NCI-H82 (cell line): ENCODE results near the gene PDE9A.

Experiments
- DNase-seq: peaks from one replicate; lab custom pipeline; 2025; lab: John Stamatoyannopoulos, UW

PDE9A gene

GRCh38 chr21:42739061-42739931 is 85.9 kb downstream of the PDE9A start:
- DNase-seq = no peak

GRCh38 chr21:42740405-42740909 is 87.0 kb downstream of the PDE9A start:
- DNase-seq = no peak

GRCh38 chr21:42741066-42741465 is 87.6 kb downstream of the PDE9A start:
- no peak for DNase-seq

GRCh38 chr21:42744520-42745445 is 91.4 kb downstream of the PDE9A start:
- no peak for DNase-seq

DNA sequence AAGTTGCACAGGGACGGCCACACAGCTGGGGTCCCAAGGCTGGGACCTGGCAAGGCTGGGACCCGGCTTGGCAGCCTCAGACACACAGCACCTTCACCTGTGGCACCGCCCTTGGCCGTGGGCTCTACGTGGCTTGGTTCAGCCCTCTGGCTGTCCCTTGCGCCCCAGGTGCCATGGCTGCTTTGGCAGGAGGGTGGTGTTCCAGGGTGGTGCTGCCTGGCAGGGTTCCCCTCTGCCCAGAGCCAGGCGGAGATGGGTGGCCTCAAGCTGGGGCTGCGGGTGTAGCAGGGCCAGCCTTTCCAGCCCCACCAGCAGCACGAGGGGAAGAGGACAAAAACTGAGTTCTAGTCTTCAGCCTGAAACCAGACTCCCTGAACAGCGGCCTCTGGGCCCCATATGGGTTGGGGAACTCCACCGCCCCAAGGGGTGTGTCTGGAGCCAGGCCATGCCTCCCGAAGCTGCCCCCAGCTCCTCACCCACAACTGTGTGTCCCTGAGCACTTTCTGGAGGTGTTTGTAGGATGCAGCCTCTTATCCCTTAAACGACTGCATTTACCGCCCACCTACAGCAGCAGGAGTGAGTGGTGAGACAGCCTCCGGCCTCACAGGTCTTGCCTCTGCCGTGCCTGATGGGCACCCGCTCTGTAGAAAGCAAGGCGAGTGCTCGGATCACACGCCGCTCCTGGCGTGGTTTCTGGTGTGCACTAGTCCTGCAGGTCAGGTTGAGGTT is 92.3 kb downstream of the PDE9A start:
- DNase-seq = no peak

DNA sequence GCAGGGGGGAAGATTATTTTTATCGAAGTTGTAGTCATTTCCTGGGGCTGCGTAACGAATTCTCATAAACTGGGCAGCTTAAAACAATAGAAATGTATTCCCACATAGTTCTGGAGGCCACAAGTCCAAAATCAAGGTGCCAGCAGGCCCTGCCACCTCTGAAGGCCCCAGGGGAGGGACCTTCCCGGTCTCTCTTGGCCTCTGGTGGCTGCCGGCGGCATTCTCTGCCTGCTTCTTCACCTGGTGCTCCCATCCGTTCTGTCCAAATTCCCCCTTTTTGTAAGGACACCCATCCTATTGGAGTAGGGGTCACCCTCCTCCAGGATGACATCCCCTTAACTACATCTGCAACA is 92.8 kb downstream of the PDE9A start:
- DNase-seq = no peak

DNA sequence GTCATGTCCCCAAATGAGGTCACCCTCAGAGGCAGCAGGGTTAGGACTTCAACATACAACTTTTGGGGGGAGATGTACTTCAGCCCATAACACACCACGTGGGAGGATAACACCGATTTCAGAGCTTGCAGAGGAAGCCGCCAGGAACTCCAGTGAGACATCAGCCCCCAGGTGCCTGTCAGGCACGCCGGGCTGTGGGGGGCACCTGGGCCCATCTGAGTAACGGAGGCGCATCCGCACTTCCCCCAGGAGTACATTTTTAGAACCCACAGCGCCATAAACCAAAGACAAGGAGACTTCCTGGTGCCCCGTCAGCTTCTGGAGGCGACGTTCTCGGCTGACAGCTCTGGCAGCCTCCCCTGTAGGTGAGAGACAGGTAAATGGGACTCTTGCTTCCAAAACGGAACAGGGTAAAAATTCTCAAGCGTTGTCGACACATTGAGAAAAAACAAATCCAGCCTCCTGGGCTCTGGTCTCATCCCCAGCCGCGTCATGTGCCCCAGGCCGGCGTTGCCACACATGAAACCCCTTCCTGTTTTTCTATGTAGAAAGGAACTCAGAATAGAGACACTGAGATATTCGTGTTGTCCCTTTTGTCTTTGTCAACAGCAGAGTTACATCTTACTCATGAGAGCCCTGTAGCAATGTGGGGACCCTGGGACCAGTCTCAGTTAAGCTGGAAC is 93.3 kb downstream of the PDE9A start:
- no peak for DNase-seq

- DNase-seq = no peak
These were observed 93.9 kb downstream of the PDE9A start for GRCh38 chr21:42747276-42747701.

DNA sequence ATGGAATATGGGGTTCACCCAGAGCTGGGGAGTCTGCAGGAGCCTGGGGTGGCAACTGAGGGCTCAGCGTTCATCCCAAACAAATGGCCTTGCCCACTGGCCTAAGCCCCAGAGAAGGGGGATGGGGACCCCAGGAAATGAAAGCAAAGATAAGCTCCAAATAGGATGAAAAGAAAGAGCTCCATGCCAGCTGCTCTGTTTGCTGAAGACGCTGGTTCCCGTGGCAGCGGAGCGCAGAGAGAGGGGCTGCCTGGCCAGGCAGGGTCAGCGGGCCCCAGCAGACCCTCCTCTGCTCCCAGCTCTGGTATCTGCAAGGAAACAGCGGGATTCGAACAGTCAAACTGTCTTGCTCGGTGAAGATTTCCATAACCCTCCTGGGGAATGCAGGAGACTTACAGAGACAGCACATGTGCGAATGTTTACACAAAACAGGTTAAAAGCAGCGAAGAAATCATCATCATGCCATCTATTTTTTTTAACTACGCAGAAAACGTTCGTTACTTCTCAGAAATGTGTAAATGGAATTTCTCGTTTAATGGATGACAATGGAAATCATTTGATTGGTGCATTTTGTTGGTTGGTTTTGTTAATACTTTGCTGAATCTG is 94.4 kb downstream of the PDE9A start:
- DNase-seq = peak; percentile 84

DNA sequence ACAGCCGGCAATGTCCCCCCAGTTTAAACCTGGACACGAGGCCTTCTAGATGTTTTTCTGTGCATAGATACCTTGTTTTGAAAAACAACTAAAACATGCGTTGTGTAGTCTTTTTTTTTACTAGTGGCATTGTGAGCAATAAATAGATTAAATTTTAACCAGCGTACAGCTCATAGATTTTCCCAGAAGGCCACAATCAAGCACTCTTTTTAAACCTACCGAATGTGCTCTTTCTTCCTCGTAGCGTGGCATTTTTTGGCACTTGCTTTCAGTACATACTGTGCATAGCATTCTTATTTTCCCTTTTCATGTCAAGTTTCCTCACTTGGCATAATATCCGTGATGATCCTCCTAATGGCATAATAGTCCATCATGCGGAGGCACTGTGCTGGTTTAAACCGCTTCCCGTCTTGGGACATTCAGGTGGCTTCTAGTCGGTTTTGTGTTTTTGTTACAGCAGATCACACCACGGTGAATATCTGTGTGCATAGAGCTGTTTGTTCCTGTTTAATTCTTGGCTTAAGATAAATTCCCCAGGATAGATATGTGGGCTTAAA is 95.3 kb downstream of the PDE9A start:
- no peak for DNase-seq

DNA sequence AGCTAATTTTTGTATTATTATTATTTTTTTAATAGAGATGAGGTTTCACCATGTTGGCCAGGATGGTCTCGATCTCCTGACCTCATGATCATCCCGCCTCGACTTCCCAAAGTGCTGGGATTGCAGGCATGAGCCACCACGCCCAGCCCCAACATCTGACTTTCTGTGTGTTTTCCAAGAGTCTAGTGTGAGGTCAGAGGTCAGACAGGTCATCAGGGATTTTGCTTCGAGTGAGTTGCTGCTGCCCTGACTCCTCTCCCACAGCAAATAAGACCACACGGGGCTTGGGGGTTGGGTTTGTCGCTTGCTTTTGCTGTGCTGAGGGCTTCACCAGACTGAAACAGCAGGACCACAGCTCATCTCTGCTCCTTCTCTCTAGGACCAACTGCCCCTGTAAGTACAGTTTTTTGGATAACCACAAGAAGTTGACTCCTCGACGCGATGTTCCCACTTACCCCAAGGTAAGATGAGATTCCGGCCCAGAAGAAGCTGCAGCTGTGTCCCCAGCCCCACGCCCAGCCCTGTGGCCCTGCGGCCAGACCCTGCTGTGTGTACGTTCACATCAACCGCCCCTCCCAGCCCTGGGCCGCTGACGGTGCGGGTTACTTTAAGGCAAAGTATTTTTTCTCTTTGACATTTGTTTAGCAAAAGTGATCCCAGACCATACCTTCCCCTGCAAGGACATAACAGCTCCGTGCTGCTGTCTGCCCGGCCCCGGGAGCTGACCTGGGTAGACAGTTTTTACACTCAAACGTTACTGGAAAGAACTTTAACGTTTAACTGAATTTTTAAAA is 97.5 kb downstream of the PDE9A start:
- no peak for DNase-seq

- no peak for DNase-seq
These were observed 98.4 kb downstream of the PDE9A start for GRCh38 chr21:42751866-42752265.

DNA sequence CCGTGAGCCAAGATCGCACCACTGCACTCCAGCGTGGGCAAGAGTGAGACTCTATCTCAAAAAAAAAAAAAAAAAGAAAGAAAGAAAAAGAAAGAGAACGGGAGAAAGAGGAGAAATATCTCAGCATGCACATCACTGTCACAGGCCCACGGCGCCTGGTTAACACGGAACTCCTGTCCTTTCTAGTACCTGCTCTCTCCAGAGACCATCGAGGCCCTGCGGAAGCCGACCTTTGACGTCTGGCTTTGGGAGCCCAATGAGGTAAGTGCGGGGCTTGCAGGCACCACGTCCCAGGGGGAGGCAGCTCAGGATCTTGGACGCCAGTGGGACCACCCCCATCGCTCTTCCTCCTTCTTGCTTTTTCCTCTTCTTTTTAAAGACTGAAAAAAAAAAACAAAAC is 100.4 kb downstream of the PDE9A start:
- no peak for DNase-seq

DNA sequence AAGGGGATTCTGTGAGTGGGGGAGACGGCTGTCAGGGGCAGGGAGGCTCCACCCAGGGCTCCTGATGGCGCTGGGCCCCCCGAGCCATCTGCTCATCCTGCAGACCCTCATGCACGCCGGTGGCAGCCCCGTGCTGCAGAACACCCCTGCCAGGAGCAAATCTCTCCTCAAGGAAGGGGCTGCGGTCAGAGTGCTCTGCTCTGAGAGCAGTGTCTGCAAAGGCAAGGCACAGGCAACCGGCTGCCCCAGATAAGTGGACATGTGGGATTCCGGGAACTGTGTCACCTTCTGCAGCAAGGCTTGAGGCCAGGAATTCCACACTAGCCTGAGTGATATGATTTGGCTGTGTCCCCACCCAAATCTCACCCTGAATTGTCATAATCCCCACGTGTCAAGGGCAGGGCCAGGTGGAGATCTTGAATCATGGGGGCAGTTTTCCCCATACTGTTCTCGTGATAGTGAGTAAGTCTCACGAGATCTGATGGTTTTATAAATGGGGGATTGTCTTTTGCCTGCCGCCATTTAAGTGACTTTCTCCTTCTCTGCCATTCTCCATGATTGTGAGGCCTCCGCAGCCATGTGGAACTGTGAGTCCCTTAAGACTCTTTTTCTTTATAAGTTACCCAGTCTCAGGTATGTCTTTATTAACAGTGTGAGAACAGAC is 101.0 kb downstream of the PDE9A start:
- peak; percentile 47 for DNase-seq

DNA sequence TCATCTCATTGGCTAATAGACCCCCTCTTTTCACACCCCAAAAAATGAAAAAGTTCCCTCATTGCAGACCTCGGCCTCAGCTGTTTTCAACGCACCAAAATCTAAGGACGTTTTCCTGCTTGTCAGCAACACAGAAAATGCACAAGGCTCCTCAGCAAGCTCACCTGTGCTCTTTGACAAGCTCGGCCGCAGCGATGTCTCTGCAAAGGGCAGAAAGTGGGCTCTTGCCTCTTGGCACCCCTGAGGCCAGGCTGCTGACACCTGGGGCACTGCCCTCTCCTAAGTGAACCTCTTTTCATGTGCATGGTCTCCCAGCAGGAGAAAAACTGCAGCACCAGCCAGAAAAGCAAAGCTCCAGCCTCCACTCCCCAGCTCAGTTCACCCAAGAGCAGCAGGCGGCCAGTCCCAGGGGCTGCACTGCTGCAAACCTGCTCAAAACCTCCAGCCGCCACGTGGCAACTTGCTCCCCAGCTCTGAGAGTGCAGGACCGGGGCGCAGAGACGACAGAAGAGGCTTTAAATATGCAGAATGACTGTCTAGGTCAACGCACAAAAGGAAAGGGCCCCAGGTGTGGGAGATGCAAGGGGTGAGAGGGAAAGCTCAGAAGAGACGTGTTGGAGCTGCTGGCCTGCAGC is 101.7 kb downstream of the PDE9A start:
- no peak for DNase-seq

- no peak for DNase-seq
These were observed 102.6 kb downstream of the PDE9A start for GRCh38 chr21:42755766-42756579.

DNA sequence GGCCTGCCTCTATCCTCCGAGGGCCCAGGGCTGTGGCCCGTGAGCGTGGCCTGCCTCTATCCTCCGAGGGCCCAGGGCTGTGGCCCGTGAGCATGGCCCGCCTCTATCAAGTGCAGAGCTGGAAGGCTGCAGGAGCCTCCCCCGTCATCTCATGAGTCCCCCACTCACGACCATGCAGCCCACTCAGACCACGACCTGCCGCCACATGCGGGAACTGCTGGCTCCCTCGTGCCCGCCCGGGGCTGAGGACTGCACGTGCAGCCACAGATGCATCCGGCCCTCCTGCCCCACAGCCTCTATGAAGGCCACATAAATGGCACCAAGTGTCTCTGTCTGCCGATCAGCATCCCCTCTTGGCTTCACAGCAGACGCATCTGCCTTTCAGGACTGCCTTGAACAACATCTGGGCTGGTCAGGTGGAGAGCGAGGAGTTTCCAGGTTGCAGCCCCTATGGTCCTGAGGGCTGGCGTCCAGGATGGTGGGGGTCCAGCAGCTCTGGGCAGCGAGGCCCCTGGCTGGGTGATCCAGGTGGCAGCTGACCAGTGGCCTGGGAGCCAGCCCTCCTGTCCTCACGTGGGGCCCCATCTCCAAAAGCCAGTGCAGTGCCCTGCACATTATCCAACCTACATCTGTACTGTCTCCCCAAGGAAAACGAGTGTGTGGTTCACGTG is 103.3 kb downstream of the PDE9A start:
- no peak for DNase-seq
